ENCODE measurements around the gene SEMA5B. TPM values are rescaled to one million over a fixed set of nuclear protein-coding genes. Genes with fewer than 3 reads are reported as not detected.

SEMA5B gene
- total and polyA plus RNA-seq, 9 of the 15 experiments (the other 6 are each of a cell fraction or from before 2014, with no cell fraction given), result not detected

DNA sequence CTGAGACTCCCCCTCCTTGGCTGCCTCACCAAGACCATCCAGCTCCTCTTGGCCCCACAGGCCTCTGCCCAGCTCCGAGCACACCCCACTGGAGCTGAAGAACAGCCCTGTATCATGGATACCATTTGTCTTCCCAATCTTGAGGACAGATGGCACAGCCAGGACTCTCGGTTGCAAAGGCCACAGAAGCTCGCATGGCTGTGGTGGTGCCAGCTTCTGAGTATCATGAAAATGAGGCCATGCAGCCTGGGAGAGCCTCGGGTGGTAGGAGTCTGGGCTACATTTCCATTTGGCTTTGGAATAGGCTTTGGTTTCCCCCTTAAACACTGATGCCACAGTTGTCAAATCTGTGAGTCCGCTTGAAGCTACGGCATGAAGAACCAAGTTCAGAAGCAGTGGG, 106.6 kb downstream of the SEMA5B start (continued):
- TF ChIP-seq AFF1 (IDR thresholded peaks at IDR 0.05; ENCODE audit: low read depth in 1 of 2, partially characterized antibody in 2 of 2), result no peak
- no peak for TF ChIP-seq RBM17 (IDR thresholded peaks at IDR 0.05; ENCODE audit: borderline replicate concordance, low read depth, low read length)
- TF ChIP-seq ZNF217 (CRISPR knock-in tag; IDR thresholded peaks at IDR 0.05), result no peak
- no peak for TF ChIP-seq GABPB1 (CRISPR knock-in tag; IDR thresholded peaks at IDR 0.05)
- TF ChIP-seq ARID3A (IDR thresholded peaks at IDR 0.05; ENCODE audit: borderline replicate concordance, low read depth, low read length), result no peak

DNA sequence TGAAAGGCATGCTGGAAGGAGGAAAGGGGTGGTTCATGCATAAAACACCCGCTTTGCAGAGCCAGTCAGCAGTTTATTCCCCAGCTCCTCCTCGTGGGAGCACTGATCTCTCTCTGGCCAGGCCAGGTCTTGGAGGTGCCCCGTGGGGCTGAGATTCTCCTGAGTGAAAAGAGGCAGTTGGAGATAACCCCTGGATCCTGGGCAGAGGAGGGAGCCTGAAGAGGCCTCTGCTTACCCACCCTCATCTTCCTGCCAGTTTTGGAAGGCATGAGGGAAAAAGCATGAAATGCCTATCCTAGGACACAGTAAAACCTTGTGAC, 108.3 kb downstream of the SEMA5B start:
- Histone ChIP-seq H3K4me1 (replicated peaks in 1 of 2; ENCODE audit: control insufficient read depth in 2 of 2, insufficient read depth in 2 of 2, low read length in 2 of 2) (peaks cover 0 to 9% of the 10 kb centered on the region in 2 experiments; a peak in 3 of 5 replicates), H3K9me3 (replicated peaks; ENCODE audit: control insufficient read depth, insufficient read depth, low read depth, low read length) (no peaks in the 10 kb centered on the region), H2AFZ (ENCODE audit: low read depth, low read length) (no peak overlapping the region), H3K36me3 (ENCODE audit: control insufficient read depth, insufficient read depth, low read length) (no peaks in the 10 kb centered on the region), H3K4me3 (no peak overlapping the region), H4K20me1 (replicated peaks; ENCODE audit: control insufficient read depth, insufficient read depth, low read length) (no peaks in the 10 kb centered on the region), H3K27me3 (ENCODE audit: control insufficient read depth in 2 of 2, insufficient read depth in 2 of 2, low read length in 2 of 2) (peaks cover 0 to 47% of the 10 kb centered on the region in 2 experiments; a peak in 4 of 5 replicates), H3K27ac (ENCODE audit: extremely low read depth, low read depth, low read length) (no peak overlapping the region), H3K9ac (ENCODE audit: insufficient read depth in 1 of 2, low read depth in 2 of 2, low read length in 2 of 2) (no peak overlapping the region), H3K4me2 (ENCODE audit: insufficient read depth, low read length) (no peak overlapping the region), H3K79me2 (ENCODE audit: control insufficient read depth, insufficient read depth, low read length) (no peaks in the 10 kb centered on the region), H3K9me1 (ENCODE audit: control insufficient read depth, insufficient read depth, low read length) (no peaks in the 10 kb centered on the region)
- DNase-seq (ENCODE audit: extremely low read depth in 1 of 4, low spot score in 3 of 4) (no peak), ATAC-seq (no peak), FAIRE-seq (no peak)
- TF ChIP-seq CAMTA2 (CRISPR knock-in tag; conservative IDR thresholded peaks at IDR 0.05) (no peak), TARDBP (IDR thresholded peaks at IDR 0.05) (no peak), SMARCE1 (IDR thresholded peaks at IDR 0.05) (no peak), POLR2B (IDR thresholded peaks at IDR 0.05; ENCODE audit: low read depth, partially characterized antibody) (no peak), ARNT (IDR thresholded peaks at IDR 0.05) (no peak), ARID3A (IDR thresholded peaks at IDR 0.05; ENCODE audit: borderline replicate concordance, low read depth, low read length) (no peak), ZC3H11A (IDR thresholded peaks at IDR 0.05; ENCODE audit: low read depth, low read length) (no peak), NBN (IDR thresholded peaks at IDR 0.05; ENCODE audit: low read depth) (no peak), ZNF551 (CRISPR knock-in tag; IDR thresholded peaks at IDR 0.05) (no peak)
- TF ChIP-seq, protein P1, sequence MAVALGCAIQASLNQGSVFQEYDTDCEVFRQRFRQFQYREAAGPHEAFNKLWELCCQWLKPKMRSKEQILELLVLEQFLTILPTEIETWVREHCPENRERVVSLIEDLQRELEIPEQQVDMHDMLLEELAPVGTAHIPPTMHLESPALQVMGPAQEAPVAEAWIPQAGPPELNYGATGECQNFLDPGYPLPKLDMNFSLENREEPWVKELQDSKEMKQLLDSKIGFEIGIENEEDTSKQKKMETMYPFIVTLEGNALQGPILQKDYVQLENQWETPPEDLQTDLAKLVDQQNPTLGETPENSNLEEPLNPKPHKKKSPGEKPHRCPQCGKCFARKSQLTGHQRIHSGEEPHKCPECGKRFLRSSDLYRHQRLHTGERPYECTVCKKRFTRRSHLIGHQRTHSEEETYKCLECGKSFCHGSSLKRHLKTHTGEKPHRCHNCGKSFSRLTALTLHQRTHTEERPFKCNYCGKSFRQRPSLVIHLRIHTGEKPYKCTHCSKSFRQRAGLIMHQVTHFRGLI (CRISPR knock-in tag; IDR thresholded peaks at IDR 0.05), result no peak
- ChIA-PET POLR2A (no interaction called here), CTCF (ENCODE audit: low intra/inter-chr PET ratio) (no interaction called here)
- in situ Hi-C loops (cut with MboI) (no loop called here), intact Hi-C loops (cut with micrococcal nuclease) (no loop called here)
- 0% methylated on average over 2 of the region's 3 CpGs for WGBS (ENCODE audit: insufficient coverage, low coverage, missing lambda C conversion rate)
- BruUV-seq (replicated peaks), result no TSS peak

All from K562 (cell line).